ENCODE measurements around the gene ARPC4.

The ARPC4 gene

DNA sequence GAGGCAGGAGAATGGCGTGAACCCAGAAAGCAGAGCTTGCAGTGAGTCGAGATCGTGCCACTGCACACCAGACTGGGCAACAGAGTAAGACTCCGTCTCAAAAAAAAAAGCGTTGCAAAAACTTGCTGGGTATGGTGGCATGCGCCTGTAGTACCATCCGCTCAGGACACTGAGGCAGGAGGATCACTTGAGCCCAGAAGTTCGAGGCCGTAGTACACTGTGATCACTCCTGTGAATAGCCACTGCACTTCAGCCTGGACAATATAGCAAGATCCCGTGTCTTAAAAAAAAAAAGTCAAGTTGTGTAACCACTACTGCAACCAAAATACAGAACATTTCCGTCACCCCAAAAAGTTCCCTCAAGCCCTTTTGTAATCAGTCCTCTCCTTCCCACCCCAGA lies 1.5 kb downstream of the ARPC4 start:
- no peak for DNase-seq

DNA sequence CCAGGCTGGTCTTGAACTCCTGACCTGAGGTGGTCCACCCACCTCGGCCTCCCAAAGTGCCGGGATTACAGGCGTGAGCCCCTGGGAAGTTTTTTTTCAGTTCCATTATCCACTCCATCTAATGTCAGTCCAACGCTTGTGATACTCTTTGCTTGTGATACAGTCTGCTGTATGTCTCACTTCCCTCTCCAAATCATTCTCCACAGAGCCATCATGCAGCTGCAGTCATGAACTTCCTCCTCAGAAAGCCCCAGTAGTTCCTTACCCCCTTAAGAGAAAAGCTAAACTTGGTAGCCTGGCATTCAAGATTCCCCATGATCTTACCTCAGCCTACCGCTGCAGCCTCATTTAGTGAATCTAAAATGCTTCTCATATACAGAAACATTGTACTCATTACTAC lies 2.3 kb downstream of the ARPC4 start:
- no peak for DNase-seq

DNA sequence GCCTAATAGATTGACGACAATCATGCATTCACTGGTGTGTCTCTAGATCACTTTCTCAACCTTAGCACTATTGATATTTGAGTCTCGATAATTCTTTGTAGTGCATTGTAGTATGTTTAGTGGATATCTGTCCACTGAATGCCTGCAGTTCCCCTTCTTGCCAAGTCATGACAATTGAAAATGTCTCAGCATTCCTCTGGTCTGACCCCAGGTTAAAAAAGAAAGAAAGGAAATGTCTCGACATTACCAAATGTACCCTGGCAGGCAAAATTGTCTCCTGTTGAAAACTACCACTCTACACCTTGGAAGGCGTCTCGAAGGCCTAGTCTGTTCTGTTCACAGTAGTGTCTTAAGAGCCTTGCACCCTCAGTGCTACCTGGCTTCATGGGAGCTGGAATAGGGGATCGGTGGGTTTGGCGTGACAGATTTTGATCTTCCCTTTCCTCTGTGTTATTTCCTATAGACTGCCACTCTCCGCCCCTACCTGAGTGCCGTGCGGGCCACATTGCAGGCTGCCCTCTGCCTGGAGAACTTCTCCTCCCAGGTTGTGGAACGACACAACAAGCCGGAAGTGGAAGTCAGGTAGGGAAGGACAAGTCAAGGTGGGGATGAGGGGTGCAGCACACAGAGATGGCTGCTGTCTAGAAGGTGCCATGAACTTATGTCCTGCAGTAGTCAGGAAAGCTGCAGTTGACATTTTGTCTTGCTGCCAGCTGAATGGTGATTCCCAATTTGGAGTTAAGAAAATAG lies 4.5 kb downstream of the ARPC4 start:
- DNase-seq, result no peak

DNA sequence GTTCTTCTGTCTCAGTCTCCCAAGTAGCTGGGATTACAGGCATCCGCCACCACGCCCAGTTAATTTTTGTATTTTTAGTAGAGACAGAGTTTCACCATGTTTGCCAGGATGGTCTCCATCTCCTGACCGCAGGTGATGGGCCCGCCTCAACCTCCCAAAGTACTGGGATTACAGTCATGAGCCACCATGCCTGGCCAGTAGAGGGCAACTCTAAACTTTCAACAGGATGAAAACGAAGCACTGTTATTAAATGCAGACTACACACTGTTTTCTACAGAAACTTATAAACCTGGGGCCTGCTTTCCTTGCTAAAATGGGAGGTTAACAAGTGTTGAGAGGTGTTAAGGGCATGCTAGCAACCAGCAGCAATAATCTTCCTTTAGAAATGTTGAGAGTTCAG lies 7.6 kb downstream of the ARPC4 start:
- DNase-seq, result no peak

DNA sequence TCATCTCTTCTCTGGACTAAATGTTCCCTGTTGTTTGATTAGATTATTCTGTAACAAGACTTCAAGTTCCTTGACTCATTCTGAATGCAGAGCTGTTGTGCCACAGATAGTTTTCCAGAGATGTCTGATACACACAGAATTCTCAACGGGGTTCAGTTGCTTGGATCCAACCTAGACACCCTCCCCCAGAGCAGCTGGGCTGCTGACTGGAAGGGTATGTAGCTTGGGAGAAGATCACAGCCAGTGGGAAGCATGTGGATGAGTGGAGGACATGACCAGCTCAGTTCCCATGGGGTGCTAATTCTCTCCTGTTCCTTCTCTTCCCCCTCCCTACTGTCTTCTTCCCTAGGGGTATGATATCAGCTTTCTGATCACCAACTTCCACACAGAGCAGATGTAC lies 10.6 kb downstream of the ARPC4 start:
- no peak for DNase-seq

DNA sequence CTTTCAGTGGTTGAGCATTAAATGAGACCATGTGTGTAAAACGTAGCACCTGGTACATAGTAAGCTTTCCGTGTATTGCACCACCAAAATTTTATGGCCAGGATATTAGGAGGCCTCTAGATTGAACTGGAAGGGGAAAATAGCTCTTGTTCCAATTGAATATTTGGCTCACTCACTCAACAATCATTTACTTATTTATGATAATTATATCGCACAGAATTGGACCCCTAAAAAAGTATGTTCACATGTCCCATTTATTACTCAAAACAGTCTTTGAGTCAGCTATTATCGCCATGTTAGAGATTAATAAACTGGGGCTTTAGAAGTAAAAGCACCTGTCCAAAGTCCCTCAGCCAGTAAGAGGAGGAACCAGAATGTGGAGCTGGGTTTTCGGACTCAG lies 12.1 kb downstream of the ARPC4 start:
- DNase-seq, result no peak

DNA sequence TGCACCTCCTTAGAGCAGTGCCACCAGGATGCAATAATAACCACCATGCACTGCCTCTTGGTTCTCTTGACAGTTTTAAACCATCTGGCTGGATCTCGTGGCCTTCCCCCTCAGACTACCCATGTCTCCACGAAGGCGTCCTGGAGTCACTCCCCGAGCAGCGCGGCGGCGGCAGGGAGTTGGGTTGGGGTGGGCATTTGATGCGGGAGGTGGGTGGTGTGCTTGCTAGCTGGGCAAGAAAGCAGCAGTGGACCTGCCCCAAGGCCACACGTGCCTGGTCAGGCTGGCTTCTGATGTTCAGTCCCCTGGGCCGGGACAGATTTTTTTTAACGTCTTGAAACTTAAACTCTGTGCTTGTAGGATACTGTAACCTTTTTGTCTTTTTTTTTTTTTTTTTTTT lies 13.3 kb downstream of the ARPC4 start:
- DNase-seq, result no peak

DNA sequence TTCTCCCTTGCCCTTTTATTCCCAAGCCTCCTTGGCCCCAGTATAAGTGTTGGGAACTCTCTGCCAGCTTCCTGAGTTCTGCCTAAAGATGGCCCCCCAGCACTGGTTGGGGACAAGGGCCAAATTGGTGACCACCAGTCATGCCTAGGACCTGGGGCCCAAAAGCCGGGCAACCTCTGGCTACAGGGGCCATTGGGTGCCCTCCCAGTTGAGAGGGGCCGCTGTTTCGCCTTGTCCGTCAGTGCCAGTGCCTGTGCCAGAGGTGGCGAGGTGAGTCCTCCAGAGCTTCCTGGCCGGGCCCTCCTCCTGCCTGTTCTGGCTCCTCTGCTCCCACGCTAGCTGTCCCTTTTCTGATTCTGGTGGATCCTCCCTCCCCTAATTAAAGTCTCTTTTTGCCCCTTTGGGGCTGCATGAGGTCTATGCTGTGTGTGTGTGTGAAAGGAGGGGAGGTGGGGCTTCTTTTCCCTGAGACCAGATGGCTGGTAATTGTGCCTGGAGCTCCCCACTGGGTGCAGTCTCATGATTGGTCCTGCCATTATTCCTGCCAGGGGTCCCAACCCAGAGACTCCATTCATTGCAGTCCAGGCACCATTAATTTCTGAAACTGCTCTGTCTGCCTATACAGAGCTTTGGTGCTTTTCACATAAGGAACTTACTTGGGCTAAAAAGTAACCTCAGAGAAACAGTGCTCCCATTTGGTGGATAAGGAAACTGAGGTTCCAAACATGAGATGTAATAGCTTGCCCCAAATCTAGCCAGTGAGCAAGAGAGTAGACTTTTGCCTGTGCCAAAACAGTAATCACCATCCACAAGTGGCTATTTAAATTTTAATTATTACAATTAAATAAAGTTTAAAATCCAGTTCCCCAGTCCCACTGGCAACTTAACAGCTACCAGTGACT lies 14.1 kb downstream of the ARPC4 start:
- DNase-seq, result no peak

DNA sequence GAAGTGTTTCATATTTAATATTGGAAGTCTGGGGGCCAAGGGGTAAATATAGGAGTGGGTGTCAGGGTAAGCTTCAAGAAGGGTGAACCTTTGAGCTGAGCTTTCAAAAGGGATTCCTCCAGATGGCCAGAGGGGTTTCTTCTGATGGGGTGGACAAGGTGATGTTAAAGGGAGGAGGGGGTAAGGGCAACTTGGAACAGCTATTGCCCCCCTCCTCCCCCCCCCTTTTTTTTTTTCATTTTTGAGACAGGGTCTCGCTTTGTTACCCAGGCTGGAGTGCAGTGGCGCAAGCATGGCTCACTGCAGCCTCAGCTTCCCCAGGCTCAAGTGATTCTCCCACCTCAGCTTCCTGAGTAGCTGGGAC lies 15.1 kb downstream of the ARPC4 start:
- DNase-seq, result no peak

DNA sequence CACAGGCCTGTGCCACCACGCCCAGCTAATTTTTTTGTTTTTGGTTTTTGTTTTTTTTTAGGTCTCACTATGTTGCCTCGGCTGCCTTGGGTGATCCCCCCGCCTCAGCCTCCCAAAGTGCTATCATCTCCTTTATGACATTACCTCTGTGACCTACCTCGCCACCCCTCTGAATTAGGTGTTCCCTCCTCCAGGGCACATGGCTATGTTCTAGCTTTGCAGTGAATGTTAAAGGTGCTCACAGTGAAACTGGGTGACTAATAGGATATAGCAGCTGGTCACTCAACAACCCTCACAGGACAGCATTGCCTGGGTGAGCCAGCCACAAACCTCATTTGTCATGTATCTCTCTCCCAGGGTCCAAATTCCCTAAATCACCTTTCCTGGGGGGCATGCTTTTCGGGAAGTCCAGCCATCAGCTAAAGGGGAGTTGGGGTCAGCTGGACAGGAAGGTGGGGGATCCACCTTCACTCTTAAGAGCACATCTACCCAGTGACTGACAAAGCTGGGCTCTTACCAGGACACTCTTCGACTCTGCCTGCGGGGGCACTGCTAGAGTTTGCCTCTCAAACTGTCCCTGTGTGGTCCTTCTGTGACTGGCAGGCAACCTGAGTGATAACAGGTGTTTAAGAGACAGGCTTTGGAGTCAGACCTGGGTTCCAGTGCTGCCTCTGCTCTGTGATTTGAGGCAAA lies 15.6 kb downstream of the ARPC4 start:
- DNase-seq, result peak; percentile 52

DNA sequence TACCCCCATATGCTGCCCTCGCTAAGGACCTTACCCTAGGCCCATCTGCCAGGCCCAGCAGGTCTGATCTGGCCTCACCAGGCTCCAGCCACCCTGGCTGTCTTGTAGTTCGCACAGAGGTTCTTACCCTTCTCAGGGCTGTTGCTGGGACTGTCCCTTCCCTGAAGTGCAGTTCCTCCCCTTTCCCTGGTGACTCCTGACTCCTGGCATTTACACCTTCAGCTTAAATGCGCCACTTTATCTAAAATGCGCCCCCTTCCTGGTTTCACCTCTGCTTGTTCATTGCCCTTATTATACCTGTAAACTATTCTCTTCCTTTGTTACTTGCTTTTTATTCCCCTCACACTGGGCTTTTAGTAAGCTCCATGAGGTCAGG lies 16.3 kb downstream of the ARPC4 start:
- DNase-seq, result no peak

DNA sequence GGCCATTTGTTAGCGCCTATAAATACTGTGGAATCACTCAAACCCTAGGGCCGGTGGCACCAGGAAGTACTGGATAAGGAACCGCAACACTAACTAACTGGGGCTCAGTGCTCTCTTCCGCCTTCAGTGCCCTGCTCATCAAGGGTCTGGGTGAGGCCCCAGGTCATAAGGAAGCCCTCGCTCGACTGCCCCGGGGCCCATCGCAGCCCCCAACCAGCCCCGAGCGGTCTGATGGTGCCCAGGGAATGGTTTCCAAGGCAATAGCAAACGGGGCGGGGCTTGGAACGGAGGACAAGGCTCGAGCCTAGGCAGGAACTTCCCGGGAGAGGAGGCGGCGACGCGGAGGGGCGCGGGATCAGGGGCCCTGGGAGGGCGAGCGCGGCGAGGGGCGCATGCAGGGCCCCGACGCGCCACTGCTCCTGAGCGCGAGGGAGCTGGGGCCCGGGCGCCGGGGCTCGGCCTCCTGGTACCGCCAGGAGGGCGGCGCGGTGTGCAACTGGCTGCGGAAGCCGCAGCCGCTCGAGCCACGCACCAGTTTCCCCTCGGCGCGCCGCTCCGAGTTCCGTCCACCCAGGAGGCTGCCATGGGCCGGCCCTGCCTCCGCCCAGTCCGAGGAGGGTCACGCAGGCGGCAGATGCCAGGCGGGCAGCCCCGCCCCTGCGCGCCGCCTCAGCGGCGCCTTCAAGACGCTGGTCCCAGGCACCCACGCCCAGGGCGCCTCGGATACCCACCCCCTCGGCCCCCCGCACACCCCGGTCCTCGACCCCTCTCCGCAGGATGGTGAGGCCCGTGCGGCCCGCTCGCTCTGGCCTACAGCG lies 16.9 kb downstream of the ARPC4 start, which contains the start of gene TTLL3:
Gene TTLL3 (plus strand): TSS at position 648 of the 818 bp plus-strand sequence. CDS start 400 bp downstream, outside the sequence.
- peak; percentile 42 for DNase-seq

DNA sequence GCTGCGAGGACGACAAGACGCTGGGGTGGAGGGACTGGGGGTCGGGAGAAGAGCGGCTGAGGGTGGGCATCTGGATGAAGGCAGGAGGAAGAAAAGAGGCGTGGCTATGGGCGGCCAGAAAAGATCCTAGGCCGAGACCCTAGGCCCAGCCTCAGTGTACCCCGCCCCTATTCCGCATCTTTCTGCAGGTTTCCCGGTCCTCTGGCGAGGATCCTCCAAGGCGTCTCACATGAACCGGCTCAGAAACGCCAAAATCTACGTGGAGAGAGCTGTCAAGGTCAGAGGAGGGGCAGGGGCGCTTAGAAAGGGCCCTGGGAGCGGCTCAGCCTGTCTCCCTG lies 17.5 kb downstream of the ARPC4 start:
- DNase-seq, result no peak

DNA sequence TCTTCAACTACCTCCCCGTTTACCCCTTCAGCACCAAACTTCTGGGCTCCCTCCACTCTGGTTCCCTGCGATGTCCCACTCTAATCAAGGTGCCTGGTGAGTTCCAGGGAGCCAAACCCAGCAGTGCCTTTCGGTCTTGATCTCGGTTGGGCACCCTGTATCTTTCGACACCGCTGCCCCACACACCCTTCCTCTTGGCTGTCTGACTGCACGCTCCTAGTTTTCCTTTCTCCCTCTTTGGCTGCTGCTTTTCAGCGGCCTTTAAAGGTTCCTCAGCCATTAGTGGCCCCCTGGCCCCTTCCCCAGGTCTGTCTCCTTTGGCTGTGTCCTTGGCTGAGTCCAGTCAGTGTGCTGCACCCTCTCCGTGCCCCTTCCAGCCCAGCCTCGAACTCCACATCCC lies 18.0 kb downstream of the ARPC4 start:
- DNase-seq, result no peak

DNA sequence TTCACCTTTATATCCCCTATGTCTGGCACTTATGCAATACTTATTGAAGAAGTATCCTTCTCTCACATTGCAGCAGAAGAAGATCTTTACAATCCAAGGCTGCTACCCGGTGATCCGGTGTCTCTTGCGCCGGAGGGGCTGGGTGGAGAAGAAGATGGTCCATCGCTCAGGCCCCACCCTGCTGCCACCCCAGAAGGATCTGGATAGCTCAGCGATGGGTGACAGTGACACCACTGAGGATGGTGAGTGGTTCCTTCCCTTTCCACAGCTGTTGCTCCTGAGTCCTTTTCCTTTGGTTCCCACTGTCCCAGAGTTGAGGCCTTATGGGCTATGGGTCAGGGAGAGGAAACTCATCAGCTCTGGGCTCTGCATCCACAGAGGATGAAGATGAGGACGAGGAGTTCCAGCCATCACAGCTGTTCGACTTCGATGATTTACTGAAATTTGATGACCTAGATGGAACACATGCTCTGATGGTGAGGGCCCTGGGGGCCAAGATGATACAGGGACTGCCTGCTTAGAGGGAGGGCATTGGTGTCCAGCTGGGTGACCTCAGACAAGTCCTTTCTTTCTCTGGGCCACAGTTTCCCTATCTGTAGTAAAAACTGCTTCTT lies 20.1 kb downstream of the ARPC4 start:
- DNase-seq, result no peak

DNA sequence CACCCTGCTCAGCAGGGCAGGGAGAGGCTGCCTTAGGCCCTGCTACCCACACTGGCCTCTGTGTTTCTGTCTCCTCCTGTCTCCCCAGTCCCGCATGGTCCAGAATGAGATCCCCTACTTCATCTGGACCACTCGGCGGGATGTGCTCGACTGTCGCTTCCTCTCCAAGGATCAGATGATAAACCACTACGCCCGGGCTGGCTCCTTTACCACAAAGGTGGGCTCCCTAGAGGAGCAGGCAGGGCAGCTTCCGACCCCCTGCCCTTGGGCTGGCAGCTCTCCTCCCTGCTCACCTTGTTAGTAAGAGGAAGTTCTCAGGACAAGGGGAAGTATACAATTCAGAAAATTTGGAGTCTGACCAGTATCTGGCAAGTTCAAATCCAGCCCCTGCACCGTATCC lies 23.1 kb downstream of the ARPC4 start:
- no peak for DNase-seq

DNA sequence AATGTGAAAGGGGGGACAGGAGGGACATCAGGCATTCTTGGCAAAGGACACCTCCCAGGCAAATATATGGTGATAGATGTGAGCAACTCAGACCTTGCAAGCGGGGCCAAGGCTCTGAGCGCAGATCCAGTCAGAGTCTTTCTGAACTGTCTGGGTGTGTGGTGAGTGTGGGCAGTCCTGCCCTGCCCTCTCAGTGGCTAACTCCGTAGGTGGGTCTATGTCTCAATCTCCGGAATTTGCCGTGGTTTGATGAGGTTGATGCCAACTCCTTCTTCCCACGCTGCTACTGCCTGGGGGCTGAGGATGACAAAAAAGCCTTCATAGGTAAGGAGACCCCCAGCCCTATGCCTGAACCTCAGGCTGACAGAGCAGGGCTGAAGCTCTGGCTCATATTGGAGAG lies 24.6 kb downstream of the ARPC4 start:
- no peak for DNase-seq

DNA sequence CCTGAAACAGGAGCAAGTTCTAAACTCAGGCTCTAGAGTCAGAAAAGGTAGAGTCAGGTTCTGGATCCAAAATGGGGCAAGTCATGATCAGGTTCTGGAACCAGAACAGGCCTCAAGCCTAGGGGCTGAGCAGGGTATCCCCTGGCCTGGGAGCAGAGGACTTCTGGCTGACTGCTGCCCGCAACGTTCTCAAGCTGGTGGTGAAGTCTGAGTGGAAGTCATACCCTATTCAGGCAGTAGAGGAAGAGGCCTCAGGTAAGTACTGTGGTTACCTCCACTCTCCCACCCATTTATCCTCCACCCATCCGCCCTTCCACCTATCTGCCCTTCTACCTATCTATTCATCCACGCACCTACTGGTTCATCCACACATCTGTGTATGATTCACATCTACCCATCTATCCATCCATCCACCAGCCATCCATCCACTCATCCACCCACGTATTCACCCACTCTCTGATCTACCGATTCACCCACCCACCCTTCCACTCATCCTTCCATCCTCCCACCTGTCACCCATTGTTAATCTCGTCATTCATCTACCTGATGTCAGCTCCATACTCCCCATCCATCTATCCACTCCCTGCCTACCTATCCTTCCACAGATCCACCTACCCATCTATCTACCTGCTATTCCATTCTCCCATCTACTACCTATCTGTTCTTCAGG lies 25.9 kb downstream of the ARPC4 start:
- DNase-seq, result no peak

DNA sequence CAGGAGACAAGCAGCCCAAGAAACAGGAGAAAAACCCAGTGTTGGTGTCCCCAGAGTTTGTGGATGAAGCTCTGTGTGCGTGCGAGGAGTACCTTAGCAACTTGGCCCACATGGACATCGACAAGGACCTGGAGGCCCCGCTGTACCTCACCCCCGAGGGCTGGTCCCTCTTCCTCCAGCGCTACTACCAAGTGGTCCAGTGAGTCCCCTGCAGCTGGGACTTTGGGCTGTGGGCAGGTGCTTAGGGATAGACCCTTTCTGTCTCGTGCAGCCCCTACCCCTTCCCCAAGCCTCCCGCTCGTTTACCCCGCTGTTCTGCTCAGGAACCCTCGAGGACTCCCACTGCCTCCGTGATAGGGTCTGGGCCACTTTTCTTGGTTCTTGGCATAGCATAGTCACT lies 27.7 kb downstream of the ARPC4 start:
- DNase-seq, result no peak

DNA sequence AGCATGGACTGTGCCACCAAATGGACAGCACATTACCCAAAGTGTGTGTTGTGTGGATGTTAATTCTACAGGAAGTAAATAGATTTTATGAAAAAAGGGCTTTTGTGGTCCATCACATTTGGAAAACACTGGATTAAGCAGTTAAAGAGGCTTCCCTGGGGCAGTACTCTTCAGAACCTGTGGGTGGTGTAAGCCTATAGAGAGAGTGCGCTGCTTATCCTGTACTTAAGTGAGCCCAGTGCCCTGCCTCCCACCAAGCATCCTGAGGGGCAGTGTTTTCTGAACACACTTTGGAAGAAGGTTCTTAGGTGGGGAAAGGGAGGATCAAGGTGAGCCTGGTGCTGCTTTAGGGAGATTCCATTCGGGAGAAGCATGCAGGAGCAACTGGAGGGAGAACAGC lies 28.1 kb downstream of the ARPC4 start:
- DNase-seq, result no peak

DNA sequence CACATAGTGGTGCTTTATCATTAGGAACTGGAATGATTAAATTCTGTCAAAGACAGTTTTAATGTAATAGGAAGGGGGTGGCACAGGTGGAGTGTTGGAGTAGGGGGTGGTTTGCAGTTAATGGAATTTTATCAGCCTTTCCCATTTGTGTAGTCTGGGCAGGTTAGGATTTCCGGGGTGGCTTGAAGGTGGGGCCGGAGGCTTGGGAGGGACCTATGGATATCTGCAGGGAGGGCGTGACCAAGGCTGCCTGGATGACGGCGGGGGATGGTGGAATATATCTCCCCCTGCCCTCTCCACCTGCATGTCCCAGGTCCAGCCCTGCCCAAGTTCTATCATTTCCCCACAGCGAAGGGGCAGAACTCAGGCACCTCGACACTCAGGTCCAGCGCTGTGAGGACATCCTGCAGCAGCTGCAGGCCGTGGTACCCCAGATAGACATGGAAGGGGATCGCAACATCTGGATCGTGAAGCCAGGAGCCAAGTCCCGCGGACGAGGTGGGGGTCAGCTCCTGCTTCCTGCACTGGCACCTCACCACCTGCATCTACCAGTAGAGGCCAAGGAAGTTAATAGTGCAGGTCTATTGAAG lies 32.7 kb downstream of the ARPC4 start:
- no peak for DNase-seq
